ENCODE measurements around the gene PGAM5.
A peak's percentile ranks its signal among the peaks of the same experiment; 100 is the strongest.
"Not testable (repeated sequence)": the region's sequence is repeated elsewhere in the genome, so short reads cannot be mapped to it uniquely, and the experiment has no call there.

The PGAM5 gene

DNA sequence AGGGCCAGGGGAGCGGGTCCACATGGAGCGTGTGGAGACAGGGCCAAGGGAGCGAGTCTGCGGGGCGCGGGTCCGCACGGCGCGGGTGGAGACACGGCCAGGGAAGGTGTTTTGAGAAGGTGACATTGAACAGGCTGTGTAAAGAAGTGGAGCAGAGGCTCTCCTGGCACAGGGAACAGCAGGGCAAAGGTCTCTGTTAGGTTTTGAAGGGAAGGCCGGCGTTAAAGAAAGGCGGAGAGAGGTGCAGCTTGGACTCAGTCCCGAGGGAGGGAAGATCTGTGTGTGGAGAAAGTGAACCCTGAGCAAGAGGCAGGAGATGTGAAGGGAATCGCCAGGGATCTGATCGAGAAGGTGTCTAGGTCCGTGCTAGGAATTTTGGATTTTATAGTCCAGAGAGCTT, 21.4 kb upstream of the PGAM5 start:
- no peak for DNase-seq

DNA sequence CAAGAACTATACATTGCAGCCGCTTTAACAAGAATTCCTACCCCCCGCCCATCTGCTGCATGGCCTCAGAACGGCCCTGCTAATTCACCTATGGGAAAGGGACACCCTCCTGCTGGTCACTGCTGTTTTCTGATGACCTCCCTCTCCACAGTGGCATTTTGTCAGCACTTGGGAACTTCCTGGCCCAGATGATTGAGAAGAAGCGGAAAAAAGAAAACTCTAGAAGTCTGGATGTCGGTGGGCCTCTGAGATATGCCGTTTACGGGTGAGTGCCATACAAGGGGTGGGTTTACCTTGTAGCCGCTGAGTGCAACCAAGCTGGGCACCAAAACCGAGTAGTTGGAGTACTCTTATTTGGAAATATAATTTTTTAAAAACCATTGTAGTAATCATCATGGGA, 20.5 kb upstream of the PGAM5 start:
- no peak for DNase-seq

DNA sequence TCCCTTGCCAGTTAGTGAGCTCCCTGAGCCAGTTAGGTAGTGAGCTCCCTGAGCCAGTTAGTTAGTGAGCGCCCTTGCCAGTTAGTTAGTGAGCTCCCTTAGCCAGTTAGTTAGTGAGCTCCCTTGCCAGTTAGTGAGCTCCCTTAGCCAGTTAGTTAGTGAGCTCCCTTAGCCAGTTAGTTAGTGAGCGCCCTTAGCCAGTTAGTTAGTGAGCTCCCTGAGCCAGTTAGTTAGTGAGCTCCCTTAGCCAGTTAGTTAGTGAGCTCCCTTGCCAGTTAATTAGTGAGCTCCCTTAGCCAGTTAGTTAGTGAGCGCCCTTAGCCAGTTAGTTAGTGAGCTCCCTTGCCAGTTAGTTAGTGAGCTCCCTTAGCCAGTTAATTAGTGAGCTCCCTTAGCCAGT, 18.6 kb upstream of the PGAM5 start:
- DNase-seq = not testable (repeated sequence)

DNA sequence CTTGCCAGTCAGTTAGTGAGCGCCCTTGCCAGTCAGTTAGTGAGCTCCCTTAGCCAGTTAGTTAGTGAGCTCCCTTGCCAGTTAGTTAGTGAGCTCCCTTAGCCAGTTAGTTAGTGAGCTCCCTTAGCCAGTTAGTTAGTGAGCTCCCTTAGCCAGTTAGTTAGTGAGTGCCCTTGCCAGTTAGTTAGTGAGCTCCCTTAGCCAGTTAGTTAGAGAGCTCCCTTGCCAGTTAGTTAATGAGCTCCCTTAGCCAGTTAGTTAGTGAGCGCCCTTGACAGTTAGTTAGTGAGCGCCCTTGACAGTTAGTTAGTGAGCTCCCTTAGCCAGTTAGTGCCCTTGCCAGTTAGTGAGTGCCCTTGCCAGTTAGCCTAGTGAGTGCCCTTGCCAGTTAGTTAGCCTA, 15.8 kb upstream of the PGAM5 start:
- DNase-seq = not testable (repeated sequence)

DNA sequence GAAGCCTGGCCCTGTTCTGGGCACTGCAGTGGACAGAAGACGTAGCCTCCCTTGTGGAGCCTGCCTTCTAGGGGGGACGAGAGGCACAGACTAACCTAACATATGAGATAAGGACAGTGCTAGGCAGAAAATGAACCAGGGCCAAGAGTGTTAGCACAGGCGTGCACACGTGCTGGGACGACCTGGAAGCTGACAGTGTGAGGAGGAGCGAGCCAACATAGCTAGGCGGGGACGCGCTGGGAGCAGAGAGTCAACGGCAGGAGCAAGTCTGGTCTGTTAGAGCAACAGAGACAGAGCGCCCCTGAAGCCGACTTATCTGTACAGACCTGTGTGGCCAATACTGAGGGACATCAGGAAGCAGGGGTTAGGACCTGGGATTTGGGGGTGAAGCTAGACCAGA, 15.2 kb upstream of the PGAM5 start:
- DNase-seq = no peak

DNA sequence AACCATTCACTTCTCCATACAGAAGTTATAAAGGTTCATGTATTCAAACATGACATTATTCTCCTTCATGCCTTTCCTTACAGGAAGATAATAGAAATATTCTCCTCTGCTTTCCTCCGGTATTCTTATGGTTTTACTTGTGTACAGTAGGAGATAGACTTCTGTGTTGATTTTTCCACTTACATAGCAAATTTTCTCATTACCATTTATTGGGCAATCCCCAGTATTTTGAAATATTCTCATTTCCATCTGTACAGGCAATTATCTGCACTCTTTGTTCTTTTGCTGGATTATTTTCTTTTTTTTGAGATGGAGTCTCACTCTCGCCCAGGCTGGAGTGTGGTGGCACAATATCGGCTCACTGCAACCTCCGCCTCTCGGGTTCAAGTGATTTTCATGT, 12.3 kb upstream of the PGAM5 start:
- no peak for DNase-seq

DNA sequence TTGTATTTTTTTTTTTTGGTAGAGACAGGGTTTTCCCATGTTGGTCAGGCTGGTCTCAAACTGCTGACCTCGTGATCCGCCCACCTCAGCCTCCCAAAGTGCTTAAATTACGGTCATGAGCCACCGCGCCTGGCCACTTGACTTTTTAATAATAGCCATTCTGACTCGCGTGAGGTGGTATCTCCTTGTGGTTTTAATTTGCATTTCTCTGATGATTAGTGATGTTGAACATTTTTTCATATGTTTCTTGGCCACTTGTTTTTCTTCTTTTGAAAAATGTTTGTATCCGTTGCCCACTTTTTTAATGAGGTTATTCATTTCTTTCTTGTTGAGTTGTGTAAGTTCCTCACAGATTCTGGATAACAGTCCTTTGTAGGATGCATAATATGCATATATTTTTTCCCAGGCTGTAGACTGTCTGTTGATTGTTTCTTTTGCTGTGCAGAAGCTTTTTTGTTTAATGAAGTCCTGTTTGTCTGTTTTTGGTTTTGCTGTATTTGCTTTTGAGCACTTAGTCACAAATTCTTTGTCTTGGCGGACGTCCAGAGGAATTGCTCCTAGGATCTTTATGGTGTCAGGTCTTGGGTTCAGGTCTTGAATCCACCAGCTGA, 10.3 kb upstream of the PGAM5 start:
- no peak for DNase-seq

DNA sequence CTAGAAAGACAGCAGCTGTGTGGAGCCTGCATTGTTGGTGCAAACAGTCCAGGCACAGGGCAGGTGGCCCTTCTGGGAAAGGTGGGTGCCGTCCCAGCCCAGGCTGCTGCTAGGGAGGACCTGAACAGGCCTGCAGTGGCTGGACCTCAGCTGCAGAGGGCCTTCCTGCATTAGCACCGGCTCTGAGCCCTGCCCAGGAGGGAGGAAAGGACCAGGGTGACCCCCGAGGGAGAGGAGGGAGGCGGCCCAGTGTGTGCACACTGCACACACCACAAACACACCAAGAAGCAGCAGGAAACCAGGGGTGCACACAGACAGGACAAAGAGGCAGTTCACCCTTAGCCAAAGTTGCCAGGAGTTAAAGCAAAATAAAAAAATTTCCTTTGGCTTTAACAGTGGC, 8.0 kb upstream of the PGAM5 start:
- DNase-seq = no peak

DNA sequence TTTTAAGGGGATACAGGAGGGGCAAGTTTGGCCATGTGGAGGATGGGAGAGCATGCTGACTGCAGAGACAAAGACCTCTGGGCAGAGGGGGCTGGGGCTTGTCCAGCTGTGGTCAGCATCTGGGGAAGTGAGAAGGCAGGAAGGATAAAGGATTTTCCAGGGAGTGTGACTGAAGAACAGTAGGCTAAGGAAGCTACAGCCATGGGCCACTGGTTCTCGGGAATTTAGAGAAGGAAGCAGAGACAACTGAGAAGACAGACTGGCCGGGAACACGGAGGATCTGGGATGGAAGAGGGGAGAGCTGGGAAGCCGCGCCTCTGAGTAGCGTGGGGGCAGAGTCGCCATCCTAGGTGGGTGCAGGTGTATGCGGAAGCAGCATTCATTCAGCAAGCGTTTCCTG, 7.0 kb upstream of the PGAM5 start:
- DNase-seq = no peak

DNA sequence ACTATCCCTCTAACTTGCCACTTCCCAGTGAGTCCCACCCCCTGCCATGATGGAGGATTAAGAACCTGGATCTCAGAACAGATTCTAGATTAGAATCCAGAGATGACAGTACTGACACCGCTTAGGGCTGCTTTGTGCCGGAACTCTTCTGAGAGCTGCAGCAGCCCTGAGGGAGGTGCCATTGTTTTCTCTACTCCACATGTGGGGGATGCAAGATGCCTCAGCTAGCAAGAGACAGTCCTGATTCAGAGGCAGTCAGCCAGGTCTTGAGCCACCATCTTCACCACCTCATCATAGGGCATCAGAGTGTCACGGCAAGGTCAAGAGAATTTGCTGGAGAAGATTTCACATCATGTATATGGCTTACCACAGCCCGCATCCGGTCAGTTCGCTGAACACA, 3.4 kb upstream of the PGAM5 start:
- DNase-seq = no peak

DNA sequence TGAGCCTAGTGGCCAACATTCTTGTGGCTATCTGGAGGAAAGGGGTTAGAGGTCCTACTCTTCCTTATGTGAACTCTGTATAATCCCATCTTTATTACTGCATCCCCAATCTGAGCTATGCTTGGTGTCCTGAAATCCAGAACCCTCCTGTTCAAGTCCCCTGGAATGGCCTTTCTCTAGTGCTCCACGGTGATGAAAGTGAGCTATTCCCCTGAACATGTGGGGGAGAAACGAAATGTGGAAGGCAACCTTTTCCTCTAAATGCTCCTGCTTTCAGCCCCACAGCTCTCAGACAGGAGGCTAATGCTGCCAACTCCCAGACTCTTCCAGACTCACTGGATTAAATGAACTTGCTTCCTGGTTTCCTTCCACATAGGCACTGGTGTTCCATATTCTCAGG, 2.5 kb upstream of the PGAM5 start:
- DNase-seq = no peak

DNA sequence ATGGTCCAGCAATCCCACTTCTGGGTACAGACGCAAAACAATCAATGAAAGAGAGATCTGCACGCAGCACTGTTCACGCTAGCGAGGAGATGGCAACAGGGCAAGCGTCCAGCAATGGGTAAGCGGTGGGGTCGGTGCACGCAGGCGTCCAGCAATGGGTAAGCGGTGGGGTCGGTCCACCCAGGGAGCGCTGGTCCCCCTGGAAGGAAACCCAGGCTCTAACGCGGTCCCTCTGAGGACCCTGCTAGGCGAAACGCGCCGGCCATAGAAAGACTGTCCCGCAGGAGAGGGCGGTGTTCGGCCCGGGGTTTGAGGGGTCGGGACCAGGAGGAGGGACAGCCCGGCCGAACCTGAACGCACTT, 618 bp upstream of the PGAM5 start:
- peak; percentile 4 for DNase-seq

DNA sequence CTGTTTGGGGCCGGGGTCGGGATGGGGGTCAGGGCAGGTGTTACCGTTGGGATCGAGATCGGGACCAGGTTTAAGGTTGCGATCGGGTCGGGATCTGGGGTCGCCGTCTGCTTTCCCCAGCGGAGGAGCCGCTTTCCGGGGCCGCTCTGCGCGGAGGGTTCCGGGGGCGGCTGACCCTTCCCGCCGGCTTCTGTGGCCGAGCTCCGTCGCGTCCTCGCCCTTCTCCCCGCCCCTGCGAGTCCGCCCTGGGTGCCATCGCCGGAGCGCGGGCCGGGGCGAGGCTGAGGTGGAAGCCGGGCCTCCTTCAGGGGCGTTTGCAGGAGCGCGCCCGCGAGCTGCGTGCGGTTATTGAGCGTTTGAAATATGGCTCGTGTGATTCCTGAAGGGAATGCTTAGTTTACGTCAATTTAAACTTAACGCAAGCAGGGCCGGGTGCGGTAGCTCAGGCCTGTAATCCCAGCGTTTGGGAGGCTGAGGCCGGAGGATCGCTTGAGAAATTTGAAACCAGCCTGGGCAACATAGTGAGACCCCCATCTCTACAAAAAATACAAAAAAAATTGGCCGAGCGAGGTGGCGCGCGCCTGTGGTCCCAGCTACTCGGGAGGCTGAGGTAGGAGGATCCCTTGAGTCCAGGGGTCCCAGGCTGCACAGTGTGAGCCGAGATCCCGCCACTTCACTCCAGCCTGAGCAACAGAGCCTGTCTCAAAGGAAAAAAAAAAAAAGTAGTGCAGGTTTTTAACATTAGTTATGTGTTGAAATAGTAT, 620 bp downstream of the PGAM5 start:
- peak; percentile 7 for DNase-seq

DNA sequence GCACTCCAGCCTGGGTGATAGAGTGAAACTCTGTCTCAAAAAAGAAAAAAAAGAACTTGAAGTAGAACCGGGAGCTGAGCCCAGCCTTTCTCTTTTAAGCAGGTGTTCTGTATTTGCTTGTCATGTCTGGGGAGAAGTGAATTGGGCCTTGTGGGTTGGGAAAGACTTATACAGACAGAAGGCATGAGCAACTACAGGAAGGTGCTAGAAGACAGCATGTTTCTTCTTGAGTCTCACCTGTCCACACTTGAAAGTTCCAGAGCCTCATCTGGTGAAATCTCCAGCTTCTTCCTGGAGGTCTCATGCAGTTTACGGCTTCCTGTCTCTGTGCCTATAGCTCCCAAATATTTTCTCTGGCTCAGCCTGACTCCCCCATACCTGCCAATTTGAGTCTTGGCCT, 2.5 kb downstream of the PGAM5 start:
- no peak for DNase-seq

DNA sequence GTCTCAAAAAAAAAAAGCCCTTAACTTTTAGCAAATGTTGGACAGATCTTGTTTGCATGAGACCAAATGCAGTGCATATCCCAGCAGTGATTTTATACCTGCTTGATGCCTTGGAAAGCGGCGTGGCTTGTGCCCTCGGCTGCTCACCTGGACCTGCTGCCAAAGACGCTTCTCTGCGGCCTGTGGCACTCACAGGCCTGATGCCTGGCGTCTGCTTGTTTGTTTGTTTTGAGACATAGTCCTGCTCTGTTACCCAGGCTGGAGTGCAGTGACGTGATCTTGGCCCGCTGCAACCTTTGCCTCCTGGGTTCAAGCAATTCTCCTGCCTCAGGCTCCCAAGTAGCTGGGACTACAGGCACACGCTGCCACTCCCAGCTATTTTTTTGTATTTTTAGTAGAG, 5.2 kb downstream of the PGAM5 start:
- no peak for DNase-seq

DNA sequence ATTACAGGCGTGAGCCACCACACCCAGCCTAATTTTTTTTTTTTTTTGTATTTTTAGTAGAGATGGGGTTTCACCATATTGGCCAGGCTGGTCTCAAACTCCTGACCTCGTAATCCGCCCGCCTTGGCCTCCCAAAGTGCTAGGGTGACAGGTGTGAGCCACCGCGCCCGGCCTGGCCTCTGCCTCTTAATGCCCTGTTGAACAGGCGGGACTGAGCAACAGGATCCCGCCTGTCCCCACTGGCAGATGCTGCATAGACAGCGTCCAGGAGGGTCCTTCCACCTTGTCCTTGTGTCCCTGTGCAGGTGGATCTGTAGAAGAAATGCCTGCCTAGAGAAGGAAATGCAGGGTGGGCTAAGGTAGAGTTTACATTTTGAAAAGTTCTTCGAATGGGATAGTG, 5.7 kb downstream of the PGAM5 start:
- DNase-seq = no peak

DNA sequence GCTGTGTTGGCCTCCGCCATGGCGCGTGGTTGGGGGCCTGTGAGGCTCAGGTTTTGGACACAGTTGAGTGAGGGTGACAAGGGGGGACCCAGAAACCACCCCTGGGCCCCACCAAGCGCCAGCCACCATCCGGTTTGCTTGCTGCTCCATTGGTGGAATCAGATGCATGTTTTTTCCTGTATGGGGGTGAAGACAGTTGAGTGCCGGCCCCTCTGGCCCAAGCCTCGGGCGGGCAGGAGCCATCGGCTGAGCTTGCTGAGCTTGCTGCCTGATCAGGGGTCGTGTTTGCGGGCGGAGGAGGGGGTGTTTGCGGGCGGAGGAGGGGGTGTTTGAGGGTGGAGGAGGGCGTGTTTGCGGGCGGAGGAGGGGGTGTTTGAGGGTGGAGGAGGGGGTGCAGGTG, 6.4 kb downstream of the PGAM5 start:
- DNase-seq = no peak

DNA sequence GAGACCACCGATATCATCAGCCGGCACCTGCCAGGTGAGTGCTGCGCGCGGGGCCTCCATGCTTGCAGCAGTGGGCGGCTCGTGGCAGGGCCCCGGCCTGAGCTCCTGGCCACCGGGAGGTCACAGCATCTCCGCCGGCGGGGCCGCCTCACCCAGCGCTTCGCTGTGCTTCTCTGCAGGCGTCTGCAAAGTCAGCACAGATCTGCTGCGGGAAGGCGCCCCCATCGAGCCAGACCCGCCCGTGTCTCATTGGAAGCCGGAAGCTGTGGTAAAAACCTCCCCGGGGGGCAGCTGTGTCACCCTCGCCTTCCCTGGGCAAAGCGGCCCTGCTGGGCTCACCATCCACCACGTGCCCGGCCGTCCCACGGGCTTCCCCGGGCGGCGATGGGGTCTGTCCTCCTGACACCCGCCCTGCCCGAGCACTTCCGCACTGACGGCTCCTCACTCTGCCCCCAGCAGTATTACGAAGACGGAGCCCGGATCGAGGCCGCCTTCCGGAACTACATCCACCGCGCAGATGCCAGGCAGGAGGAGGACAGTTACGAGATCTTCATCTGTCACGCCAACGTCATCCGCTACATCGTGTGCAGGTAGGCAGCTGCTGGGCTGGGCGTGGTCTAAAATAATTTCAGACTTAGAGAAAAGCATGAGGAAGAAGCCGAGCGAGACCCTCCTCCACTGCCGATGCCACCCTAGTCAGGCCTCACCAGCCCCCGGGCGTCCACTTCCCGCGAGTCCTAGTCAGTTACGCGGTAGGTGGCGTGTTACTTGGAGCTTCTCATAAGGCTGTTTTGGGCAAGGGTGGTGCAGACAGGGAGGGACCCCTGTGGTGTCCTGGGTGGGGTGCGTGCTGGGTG, 7.1 kb downstream of the PGAM5 start:
- DNase-seq = no peak

DNA sequence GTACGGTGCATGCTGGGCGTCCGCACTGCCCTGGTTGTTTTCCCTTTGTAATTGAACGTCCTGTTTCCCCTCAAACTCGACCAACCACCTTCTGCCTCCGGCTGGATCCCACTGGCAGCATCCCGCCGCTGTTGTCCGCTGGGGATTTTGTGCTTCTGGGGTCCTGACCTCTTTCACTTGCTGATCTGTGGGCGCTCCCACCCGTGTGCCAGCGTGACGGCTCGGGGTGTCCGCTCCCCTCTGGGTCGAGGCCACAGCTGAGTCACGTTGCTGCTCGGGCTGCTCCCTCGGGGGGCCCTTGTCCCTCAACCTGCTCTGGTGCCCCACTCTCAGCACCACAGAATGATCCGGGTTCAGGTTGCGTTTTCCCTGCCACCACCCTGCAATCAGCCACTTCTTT, 8.0 kb downstream of the PGAM5 start:
- DNase-seq = no peak

DNA sequence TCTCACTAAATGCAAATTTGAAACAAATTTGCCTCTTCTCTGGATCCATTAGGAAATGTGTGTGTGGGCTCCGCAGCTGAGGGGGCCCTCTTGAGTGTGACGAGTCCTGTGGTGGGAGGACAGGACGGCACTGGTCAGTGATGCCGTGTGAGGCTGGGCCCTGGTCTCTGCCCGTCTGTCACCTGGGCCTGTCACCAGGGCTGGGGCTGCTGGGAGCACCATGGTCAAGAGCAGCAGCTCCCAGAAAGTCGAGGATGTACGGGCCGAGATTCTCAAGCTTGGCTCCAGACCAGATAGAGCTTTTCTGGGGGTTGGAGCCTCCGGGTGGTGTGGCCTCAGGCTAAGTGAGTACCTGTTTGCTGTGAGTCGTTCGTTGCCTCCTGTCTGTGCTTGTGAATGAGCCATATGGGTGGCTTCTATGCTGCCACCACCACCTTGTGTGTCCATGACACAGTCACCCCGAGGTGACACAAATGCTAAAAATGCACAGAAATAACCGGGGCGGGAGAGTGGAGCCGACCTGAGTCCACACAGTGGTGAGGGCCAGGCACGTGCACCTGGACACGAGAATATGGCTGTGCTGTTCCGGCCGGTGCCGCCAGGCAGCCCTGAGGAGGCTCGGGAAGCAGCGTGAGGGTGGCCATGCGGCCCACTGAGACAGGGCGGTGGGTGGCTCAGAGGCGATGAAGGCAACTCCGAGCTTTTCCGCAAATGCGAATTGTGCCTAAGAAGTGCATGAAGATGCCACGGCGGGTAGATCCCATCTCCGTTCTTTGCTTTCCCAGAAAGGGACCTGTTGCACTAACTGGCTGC, 8.7 kb downstream of the PGAM5 start:
- no peak for DNase-seq

DNA sequence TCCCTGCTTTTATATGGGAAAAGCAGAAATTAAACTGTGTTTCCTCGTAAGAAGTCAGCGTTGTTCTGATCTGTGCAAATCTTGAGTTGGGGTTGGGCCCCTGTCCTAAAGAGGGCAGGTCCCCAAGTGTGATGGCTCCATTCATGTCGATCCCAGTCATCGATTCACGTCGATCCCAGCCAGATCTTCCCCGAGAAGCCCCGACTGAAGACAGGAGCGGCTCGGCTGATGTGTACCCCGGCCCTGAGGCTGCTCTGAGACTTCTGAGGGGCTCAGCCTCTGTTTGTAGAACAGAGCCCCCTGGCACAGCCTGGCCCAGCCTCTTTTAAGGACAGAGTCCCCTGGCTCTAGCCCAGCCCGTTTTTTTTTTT, 9.3 kb downstream of the PGAM5 start:
- no peak for DNase-seq

DNA sequence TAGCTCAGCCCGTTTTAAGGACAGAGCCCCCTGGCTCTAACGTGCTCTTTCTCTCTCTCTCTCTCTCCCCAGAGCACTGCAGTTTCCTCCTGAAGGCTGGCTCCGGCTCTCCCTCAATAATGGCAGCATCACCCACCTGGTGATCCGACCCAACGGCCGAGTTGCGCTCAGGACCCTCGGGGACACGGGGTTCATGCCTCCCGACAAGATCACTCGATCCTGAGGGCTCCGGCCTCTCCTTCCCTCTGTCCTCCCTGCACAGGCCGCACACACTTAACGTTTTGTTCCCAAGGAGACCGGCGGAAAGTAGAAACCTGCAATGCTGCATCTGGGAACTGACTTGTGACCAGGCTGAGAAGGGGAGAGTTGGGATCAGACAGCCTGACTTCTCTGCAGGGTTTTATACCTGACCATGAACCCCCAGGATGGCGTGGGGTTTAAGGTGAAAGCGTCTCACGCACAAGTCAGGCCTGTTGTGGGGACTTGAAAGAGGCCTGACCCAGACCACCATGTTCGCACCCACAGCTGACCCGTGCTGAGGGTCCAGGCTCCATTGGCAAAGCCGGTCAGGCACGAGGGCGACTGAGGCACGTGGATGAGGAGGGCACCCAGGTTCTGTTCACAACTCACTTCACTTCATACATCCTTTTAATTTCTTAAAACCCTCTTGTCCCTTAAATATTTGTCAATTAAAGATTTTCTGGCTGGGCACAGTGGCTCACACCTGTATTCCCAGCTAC, 10.1 kb downstream of the PGAM5 start:
- DNase-seq = no peak
